HG02763 (cell line): ENCODE results near the gene AGPS.

Source experiments
- ATAC-seq: cut with Tn5 transposase; IDR thresholded peaks from one replicate; pipeline ENCODE4 v1.9.1; 2021; ENCODE audit warnings: mild to moderate bottlenecking, moderate library complexity; ENCODE audit not compliant: unreplicated experiment

AGPS gene

GRCh38 chr2:177520324-177520723 is 127.8 kb downstream of the AGPS start:
- ATAC-seq, result no peak

GRCh38 chr2:177523781-177524180 is 131.2 kb downstream of the AGPS start:
- no peak for ATAC-seq

- ATAC-seq, result no peak
These were observed 132.9 kb downstream of the AGPS start for GRCh38 chr2:177525351-177525924.

- ATAC-seq, result no peak
These were observed 135.9 kb downstream of the AGPS start for GRCh38 chr2:177528351-177528933.

GRCh38 chr2:177529166-177529565 is 136.6 kb downstream of the AGPS start:
- no peak for ATAC-seq

- no peak for ATAC-seq
These were observed 138.0 kb downstream of the AGPS start for GRCh38 chr2:177530561-177530960.

GRCh38 chr2:177531706-177532105 is 139.1 kb downstream of the AGPS start:
- no peak for ATAC-seq

GRCh38 chr2:177532567-177532966 is 140.0 kb downstream of the AGPS start:
- no peak for ATAC-seq

GRCh38 chr2:177533253-177533652 is 140.7 kb downstream of the AGPS start:
- ATAC-seq, result no peak

GRCh38 chr2:177535000-177535399 is 142.4 kb downstream of the AGPS start:
- ATAC-seq, result no peak

- ATAC-seq, result no peak
These were observed 143.5 kb downstream of the AGPS start for GRCh38 chr2:177535958-177536504.

- ATAC-seq, result no peak
These were observed 144.6 kb downstream of the AGPS start for GRCh38 chr2:177537213-177537612.

GRCh38 chr2:177537636-177538035 is 145.1 kb downstream of the AGPS start:
- ATAC-seq, result no peak

GRCh38 chr2:177538323-177538722 is 145.8 kb downstream of the AGPS start:
- ATAC-seq, result no peak

GRCh38 chr2:177540283-177540682 is 147.7 kb downstream of the AGPS start:
- ATAC-seq, result no peak

GRCh38 chr2:177541258-177541991 is 148.9 kb downstream of the AGPS start:
- no peak for ATAC-seq

GRCh38 chr2:177542396-177542795 is 149.8 kb downstream of the AGPS start:
- ATAC-seq, result no peak

GRCh38 chr2:177543007-177543760 is 150.6 kb downstream of the AGPS start:
- no peak for ATAC-seq

- ATAC-seq, result no peak
These were observed 152.6 kb downstream of the AGPS start for GRCh38 chr2:177545143-177545542.

GRCh38 chr2:177545981-177546585 is 153.5 kb downstream of the AGPS start:
- no peak for ATAC-seq

GRCh38 chr2:177547122-177547521 is 154.5 kb downstream of the AGPS start:
- ATAC-seq, result peak; percentile 87
